Activated T-cell treated with anti-CD3 and anti-CD28 coated beads for 4 hours (primary cell): ENCODE measurements around the gene TBC1D22B.
A peak's percentile ranks its signal among the peaks of the same experiment; 100 is the strongest.
"Not testable (repeated sequence)": the region's sequence is repeated elsewhere in the genome, so short reads cannot be mapped to it uniquely, and the experiment has no call there.

Experiments used
- DNase-seq: peaks from one replicate; pipeline ENCODE4 v3.0.0-alpha.2; 2020

TBC1D22B gene

GRCh38 chr6:37324131-37325033 is 66.8 kb downstream of the TBC1D22B start:
- DNase-seq = peak; percentile 1

GRCh38 chr6:37330345-37330744 is 72.8 kb downstream of the TBC1D22B start:
- not testable (repeated sequence) for DNase-seq

- DNase-seq = no peak
Observed at GRCh38 chr6:37331047-37331446, 73.5 kb downstream of the TBC1D22B start.

GRCh38 chr6:37332894-37333293 is 75.3 kb downstream of the TBC1D22B start:
- no peak for DNase-seq

GRCh38 chr6:37334047-37334446 is 76.5 kb downstream of the TBC1D22B start:
- DNase-seq = no peak

- DNase-seq = not testable (repeated sequence)
Observed at GRCh38 chr6:37338317-37338716, 80.7 kb downstream of the TBC1D22B start.

GRCh38 chr6:37338745-37339255 is 81.2 kb downstream of the TBC1D22B start:
- DNase-seq = no peak

- DNase-seq = no peak
Observed at GRCh38 chr6:37339741-37340638, 82.4 kb downstream of the TBC1D22B start.

- no peak for DNase-seq
Observed at GRCh38 chr6:37340639-37340943, 83.0 kb downstream of the TBC1D22B start.

GRCh38 chr6:37343248-37343647 is 85.7 kb downstream of the TBC1D22B start:
- DNase-seq = no peak

- no peak for DNase-seq
Observed at GRCh38 chr6:37344308-37344707, 86.7 kb downstream of the TBC1D22B start.

- DNase-seq = not testable (repeated sequence)
Observed at GRCh38 chr6:37345804-37346203, 88.2 kb downstream of the TBC1D22B start.

GRCh38 chr6:37347177-37347576 is 89.6 kb downstream of the TBC1D22B start:
- no peak for DNase-seq

GRCh38 chr6:37347670-37348111 is 90.1 kb downstream of the TBC1D22B start:
- no peak for DNase-seq

- DNase-seq = no peak
Observed at GRCh38 chr6:37351027-37351426, 93.5 kb downstream of the TBC1D22B start.

GRCh38 chr6:37352384-37352783 is 94.8 kb downstream of the TBC1D22B start:
- no peak for DNase-seq

- DNase-seq = peak; percentile 79
Observed at GRCh38 chr6:37353761-37354525, 96.4 kb downstream of the TBC1D22B start, which contains the start of gene RNF8. Gene RNF8, plus strand, starts transcription at chr6:37353983. Its CDS starts 182 bp downstream, at chr6:37354165.

- DNase-seq = no peak
Observed at GRCh38 chr6:37354526-37355384, 97.2 kb downstream of the TBC1D22B start.

GRCh38 chr6:37357288-37357687 is 99.7 kb downstream of the TBC1D22B start:
- DNase-seq = no peak

- no peak for DNase-seq
Observed at GRCh38 chr6:37357860-37358259, 100.3 kb downstream of the TBC1D22B start.

GRCh38 chr6:37359039-37359438 is 101.5 kb downstream of the TBC1D22B start:
- no peak for DNase-seq
